DOHH2 (cell line): ENCODE results near the gene ARHGEF33.

ENCODE experiments used
- CTCF ChIP-seq: fragments of 200-600 bp; sonication (generic); IDR thresholded peaks from one replicate; pipeline ENCODE4 v1.5.1; 2014; ENCODE audit warnings: antibody characterized with exemption, mild to moderate bottlenecking, low read depth, low read length; ENCODE audit not compliant: poor library complexity, severe bottlenecking
- EZH2phosphoT487 ChIP-seq: fragments of 200-600 bp; sonication (generic); IDR thresholded peaks from 2 replicates; pipeline ENCODE4 v1.6.1; 2017; ENCODE audit warnings: borderline replicate concordance, mild to moderate bottlenecking, antibody characterized with exemption, low read length, moderate library complexity, mixed read lengths

GRCh38 chr2:38945911-38946310, 56.2 kb downstream of the ARHGEF33 start:
- TF ChIP-seq CTCF (no peak), EZH2phosphoT487 (no peak)
